Body of pancreas (tissue), 4 donors: ENCODE measurements around the gene FKBP7.
"Not testable (repeated sequence)": the region's sequence is repeated elsewhere in the genome, so short reads cannot be mapped to it uniquely, and the experiment has no call there.

Source experiments
- POLR2A ChIP-seq, 3 donors: fragments of 450-650 bp; IDR thresholded peaks; one replicate each; pipeline ENCODE4 v1.6.1; 2016; ENCODE audit warnings: antibody characterized with exemption in 3 of 3, mild to moderate bottlenecking in 2 of 3
- TF ChIP-seq, protein P1 (sequence below), 7 experiments: fragments of 450-650 bp in 4 of 7; fragments of 200-600 bp in 3 of 7; sonication (generic) in 3 of 7; IDR thresholded peaks; one replicate each; pipeline ENCODE4 v1.5.1; 2016 to 2019; ENCODE audit warnings: antibody characterized with exemption in 7 of 7

DNA sequence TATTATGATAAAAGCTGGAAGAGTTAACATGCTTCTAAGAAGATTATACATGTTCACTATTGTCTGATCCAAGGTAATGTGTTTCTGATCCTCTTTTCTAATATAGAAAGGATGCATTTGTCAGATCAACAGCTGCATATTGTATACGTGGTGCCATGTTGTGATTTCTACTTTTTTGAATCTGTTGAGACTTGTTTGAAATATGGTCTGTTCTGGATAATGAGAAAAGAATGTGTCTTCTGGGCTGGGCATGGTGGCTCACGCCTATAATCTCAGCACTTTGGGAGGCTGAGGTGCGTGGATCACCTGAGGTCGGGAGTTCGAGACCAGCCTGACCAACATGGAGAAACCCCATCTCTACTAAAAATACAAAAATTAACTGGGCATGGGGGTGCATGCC is 54.7 kb downstream of the FKBP7 start:
- TF ChIP-seq, protein P1, sequence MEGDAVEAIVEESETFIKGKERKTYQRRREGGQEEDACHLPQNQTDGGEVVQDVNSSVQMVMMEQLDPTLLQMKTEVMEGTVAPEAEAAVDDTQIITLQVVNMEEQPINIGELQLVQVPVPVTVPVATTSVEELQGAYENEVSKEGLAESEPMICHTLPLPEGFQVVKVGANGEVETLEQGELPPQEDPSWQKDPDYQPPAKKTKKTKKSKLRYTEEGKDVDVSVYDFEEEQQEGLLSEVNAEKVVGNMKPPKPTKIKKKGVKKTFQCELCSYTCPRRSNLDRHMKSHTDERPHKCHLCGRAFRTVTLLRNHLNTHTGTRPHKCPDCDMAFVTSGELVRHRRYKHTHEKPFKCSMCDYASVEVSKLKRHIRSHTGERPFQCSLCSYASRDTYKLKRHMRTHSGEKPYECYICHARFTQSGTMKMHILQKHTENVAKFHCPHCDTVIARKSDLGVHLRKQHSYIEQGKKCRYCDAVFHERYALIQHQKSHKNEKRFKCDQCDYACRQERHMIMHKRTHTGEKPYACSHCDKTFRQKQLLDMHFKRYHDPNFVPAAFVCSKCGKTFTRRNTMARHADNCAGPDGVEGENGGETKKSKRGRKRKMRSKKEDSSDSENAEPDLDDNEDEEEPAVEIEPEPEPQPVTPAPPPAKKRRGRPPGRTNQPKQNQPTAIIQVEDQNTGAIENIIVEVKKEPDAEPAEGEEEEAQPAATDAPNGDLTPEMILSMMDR (IDR thresholded peaks at IDR 0.05), result not testable (repeated sequence)
- not testable (repeated sequence) for TF ChIP-seq POLR2A (IDR thresholded peaks at IDR 0.05)
